GM19239 (cell line): ENCODE results near the gene EEF1E1.

ENCODE experiments used
- DNase-seq: peaks from one replicate; pipeline ENCODE4 v3.0.0; 2011; ENCODE audit warnings: low spot score; ENCODE audit not compliant: insufficient read length
- FAIRE-seq: peaks from 2 replicates; lab custom pipeline; 2011; peaks lifted over from hg19 to GRCh38; lab: Jason Lieb, UNC

Gene EEF1E1

GRCh38 chr6:8090650-8091049 is 11.7 kb downstream of the EEF1E1 start:
- FAIRE-seq = no peak

GRCh38 chr6:8088886-8089285 is 13.5 kb downstream of the EEF1E1 start:
- DNase-seq (no peak), FAIRE-seq (no peak)

More at GRCh38 chr6:8090650-8091049, 11.7 kb downstream of the EEF1E1 start:
- no peak for DNase-seq

GRCh38 chr6:8087870-8088754 is 14.2 kb downstream of the EEF1E1 start:
- DNase-seq (no peak), FAIRE-seq (no peak)

GRCh38 chr6:8086755-8087306 is 15.5 kb downstream of the EEF1E1 start:
- DNase-seq (no peak), FAIRE-seq (no peak)

- FAIRE-seq (no peak), DNase-seq (no peak)
Observed at GRCh38 chr6:8085053-8085511, 17.3 kb downstream of the EEF1E1 start.

- no peak for FAIRE-seq
- DNase-seq = no peak
Observed at GRCh38 chr6:8084586-8084985, 17.8 kb downstream of the EEF1E1 start.

GRCh38 chr6:8082954-8083858 is 19.1 kb downstream of the EEF1E1 start:
- FAIRE-seq (no peak), DNase-seq (no peak)

GRCh38 chr6:8082572-8082953 is 19.8 kb downstream of the EEF1E1 start:
- FAIRE-seq (no peak), DNase-seq (no peak)

- DNase-seq (no peak), FAIRE-seq (no peak)
Observed at GRCh38 chr6:8080362-8081151, 21.8 kb downstream of the EEF1E1 start.

- DNase-seq (no peak), FAIRE-seq (no peak)
Observed at GRCh38 chr6:8079126-8079525, 23.2 kb downstream of the EEF1E1 start.

- FAIRE-seq (no peak), DNase-seq (no peak)
Observed at GRCh38 chr6:8077991-8078390, 24.4 kb downstream of the EEF1E1 start.

- no peak for DNase-seq
- FAIRE-seq = no peak
Observed at GRCh38 chr6:8075704-8076103, 26.6 kb downstream of the EEF1E1 start.

GRCh38 chr6:8075185-8075584 is 27.2 kb downstream of the EEF1E1 start:
- no peak for FAIRE-seq
- DNase-seq = no peak

GRCh38 chr6:8074213-8074612 is 28.1 kb downstream of the EEF1E1 start:
- FAIRE-seq = no peak
- DNase-seq = no peak

GRCh38 chr6:8073758-8074157 is 28.6 kb downstream of the EEF1E1 start:
- DNase-seq (no peak), FAIRE-seq (no peak)

GRCh38 chr6:8070718-8071117 is 31.6 kb downstream of the EEF1E1 start:
- FAIRE-seq = no peak
- no peak for DNase-seq

GRCh38 chr6:8069631-8070284 is 32.6 kb downstream of the EEF1E1 start:
- FAIRE-seq = no peak
- no peak for DNase-seq

- no peak for FAIRE-seq
- no peak for DNase-seq
Observed at GRCh38 chr6:8069151-8069550, 33.2 kb downstream of the EEF1E1 start.

- no peak for FAIRE-seq
Observed at GRCh38 chr6:8066108-8066507, 36.2 kb downstream of the EEF1E1 start.

More at GRCh38 chr6:8066108-8066507, 36.2 kb downstream of the EEF1E1 start:
- no peak for DNase-seq
